T-helper 17 cell (primary cell): ENCODE results near the gene PRSS16. TPM values are rescaled to one million over a fixed set of nuclear protein-coding genes. Genes with fewer than 3 reads are reported as not detected.

Source experiments
- ATAC-seq: fragments of 150-1000 bp; cut with Tn5 transposase; 2 replicates; pipeline ENCODE4 v1.10.0; 2021; ENCODE audit warnings: mild to moderate bottlenecking, moderate library complexity
- DNase-seq, 3 donors: peaks; one replicate each; pipeline versions ENCODE4 v3.0.0 to v3.0.0-alpha.2; 2020 to 2021
- H3K9me3 ChIP-seq: one replicate; pipeline ENCODE4 v1.7.0; 2013; ENCODE audit warnings: low read length, mild to moderate bottlenecking; ENCODE audit not compliant: control insufficient read depth, poor library complexity, severe bottlenecking
- H3K27ac Mint-ChIP-seq: one replicate; pipeline ENCODE4 v1.8.0; 2022; ENCODE audit warnings: mild to moderate bottlenecking, moderate library complexity, mixed read lengths
- H3K27me3 Mint-ChIP-seq: one replicate; pipeline ENCODE4 v1.8.0; 2022; ENCODE audit warnings: mixed read lengths
- H3K36me3 Mint-ChIP-seq: one replicate; pipeline ENCODE4 v1.8.0; 2022; ENCODE audit warnings: low read depth, mixed read lengths
- H3K4me1 Mint-ChIP-seq: one replicate; pipeline ENCODE4 v1.8.0; 2022; ENCODE audit warnings: mild to moderate bottlenecking, mixed read lengths
- H3K4me3 Mint-ChIP-seq: one replicate; pipeline ENCODE4 v1.8.0; 2022; ENCODE audit warnings: mild to moderate bottlenecking, moderate library complexity, mixed read lengths
- total RNA-seq, 4 donors: library from RNA in 2 of 4; stranded (reverse) in 2 of 4; gene quantifications; one replicate each; pipeline ENCODE4 v1.2.3 and lab custom pipeline; 2022 to 2026

The PRSS16 gene
- total RNA-seq, 2 donors from 2014 or later, result 0.80 to 2.0 TPM

- Mint-ChIP-seq H3K4me1 (no peaks in the 10 kb centered on the region), H3K27ac (no peak overlapping the region), H3K36me3 (peaks cover 5% of the 10 kb centered on the region), H3K4me3 (peak overlapping the region; percentile 3), H3K27me3 (peaks cover 60% of the 10 kb centered on the region)
- ATAC-seq, result no peak
- DNase-seq, result no peak
- H3K9me3 ChIP-seq, result peaks cover 17% of the 10 kb centered on the region
Measured at GRCh38 chr6:27297484-27297856, 50.0 kb downstream of the PRSS16 start.

DNA sequence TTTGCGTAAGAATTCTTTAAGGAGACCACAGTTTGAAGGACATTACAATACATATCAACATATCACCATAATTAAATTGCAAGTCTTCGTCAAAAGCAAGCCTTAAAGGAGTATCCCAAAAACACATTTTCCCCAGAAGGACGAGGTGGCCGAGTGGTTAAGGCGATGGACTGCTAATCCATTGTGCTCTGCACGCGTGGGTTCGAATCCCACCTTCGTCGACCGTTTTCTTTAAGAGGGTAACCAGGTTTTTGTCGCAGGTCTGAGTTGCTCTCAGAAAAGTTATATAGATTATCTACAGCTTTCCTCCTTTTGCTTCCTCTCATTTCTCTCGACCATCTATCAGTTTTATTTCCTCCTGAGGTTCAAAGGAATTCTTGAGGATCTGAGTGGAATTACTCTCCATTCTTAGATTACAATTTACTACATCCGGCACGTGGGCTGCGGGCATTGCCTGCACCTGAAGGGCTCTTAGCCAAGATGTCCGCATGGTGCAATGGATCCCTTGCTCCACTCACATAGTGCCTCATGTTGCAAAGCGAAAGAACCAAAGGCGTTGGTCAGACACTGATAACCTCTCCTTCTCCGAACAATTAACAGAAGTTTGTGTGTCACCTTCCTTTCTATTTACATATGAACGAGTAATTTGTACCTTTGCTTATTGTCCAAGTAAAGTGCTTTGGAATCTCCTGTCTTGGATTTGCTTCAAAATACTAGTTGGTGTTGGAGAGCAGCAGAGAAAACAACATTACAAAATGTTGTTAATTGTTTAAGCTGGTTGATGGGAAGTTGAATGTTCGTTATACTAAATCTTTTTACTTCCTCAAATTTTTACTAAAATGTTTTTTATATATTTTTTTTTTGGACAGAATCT, 50.6 kb downstream of the PRSS16 start:
- H3K4me1 Mint-ChIP-seq, result no peaks in the 10 kb centered on the region
- ATAC-seq (no peak), DNase-seq (no peak)
- peak overlapping the region; percentile 3 for H3K4me3 Mint-ChIP-seq
- peaks cover 21% of the 10 kb centered on the region for H3K9me3 ChIP-seq
- peaks cover 5% of the 10 kb centered on the region for H3K36me3 Mint-ChIP-seq
- H3K27ac Mint-ChIP-seq, result no peak overlapping the region
- peaks cover 66% of the 10 kb centered on the region for H3K27me3 Mint-ChIP-seq

- H3K4me1 Mint-ChIP-seq, result no peaks in the 10 kb centered on the region
- H3K36me3 Mint-ChIP-seq, result peaks cover 7% of the 10 kb centered on the region
- peaks cover 7% of the 10 kb centered on the region for H3K9me3 ChIP-seq
- DNase-seq (no peak), ATAC-seq (no peak)
- H3K27ac Mint-ChIP-seq, result no peak overlapping the region
- H3K4me3 Mint-ChIP-seq, result no peak overlapping the region
- peaks cover 73% of the 10 kb centered on the region for H3K27me3 Mint-ChIP-seq
Measured at GRCh38 chr6:27303613-27304272, 56.2 kb downstream of the PRSS16 start.

Other genes with a start within 250 kb of the PRSS16 start
- not detected for gene POM121L2, start 64.6 kb downstream of the PRSS16 start, total RNA-seq
- gene ZNF391, start 141.1 kb downstream of the PRSS16 start, total RNA-seq, result 1 to 10 TPM in 1 of 2 donors, under 1 TPM in 1; 0.60 to 2.5 TPM
- gene ZNF184, start 225.4 kb downstream of the PRSS16 start, total RNA-seq, result 10 to 100 TPM in 1 of 2 donors, 1 to 10 TPM in 1; 9.8 to 12.5 TPM